Stimulated activated CD8-positive, alpha-beta memory T cell treated with anti-CD3 and anti-CD28 coated beads, Interleukin-7, amount 100 ng/mL, for 1 hour (primary cell): ENCODE results near the gene LHFPL2.
"Not testable (repeated sequence)": the region's sequence is repeated elsewhere in the genome, so short reads cannot be mapped to it uniquely, and the experiment has no call there.

Experiments
- DNase-seq, 2 donors: peaks; one replicate each; pipeline ENCODE4 v3.0.0-alpha.2; 2020; ENCODE audit warnings: low read depth in 2 of 2

LHFPL2 gene

GRCh38 chr5:78648359-78649210 lies at the start of gene LHFPL2:
LHFPL2 (minus strand) TSS chr5:78648772; CDS start chr5:78510213, 138,559 bp downstream.
- DNase-seq, result no peak

- DNase-seq, result no peak
These were observed 48.1 kb upstream of the LHFPL2 start for GRCh38 chr5:78696637-78697036.

- DNase-seq, result not testable (repeated sequence)
These were observed 47.5 kb upstream of the LHFPL2 start for GRCh38 chr5:78696052-78696451.

- no peak for DNase-seq
These were observed 44.8 kb upstream of the LHFPL2 start for GRCh38 chr5:78693339-78693738.

- DNase-seq, result no peak
These were observed 42.8 kb upstream of the LHFPL2 start for GRCh38 chr5:78691084-78691960.

- no peak for DNase-seq
These were observed 41.8 kb upstream of the LHFPL2 start for GRCh38 chr5:78690253-78690972.

GRCh38 chr5:78689540-78690252 lies 41.1 kb upstream of the LHFPL2 start:
- DNase-seq, result no peak

- not testable (repeated sequence) for DNase-seq
These were observed 38.9 kb upstream of the LHFPL2 start for GRCh38 chr5:78687514-78687913.

GRCh38 chr5:78683905-78684304 lies 35.3 kb upstream of the LHFPL2 start:
- DNase-seq, result not testable (repeated sequence)

GRCh38 chr5:78679905-78680304 lies 31.3 kb upstream of the LHFPL2 start:
- DNase-seq, result no peak

- no peak for DNase-seq
These were observed 29.5 kb upstream of the LHFPL2 start for GRCh38 chr5:78677777-78678668.

GRCh38 chr5:78675956-78676730 lies 27.6 kb upstream of the LHFPL2 start:
- DNase-seq, result no peak

GRCh38 chr5:78673827-78674226 lies 25.3 kb upstream of the LHFPL2 start:
- DNase-seq, result not testable (repeated sequence)

GRCh38 chr5:78672154-78672553 lies 23.6 kb upstream of the LHFPL2 start:
- no peak for DNase-seq

- no peak for DNase-seq
These were observed 23.0 kb upstream of the LHFPL2 start for GRCh38 chr5:78671609-78672008.

GRCh38 chr5:78670701-78671269 lies 22.2 kb upstream of the LHFPL2 start:
- DNase-seq, result no peak

GRCh38 chr5:78669331-78669730 lies 20.8 kb upstream of the LHFPL2 start:
- no peak for DNase-seq

- DNase-seq, result no peak
These were observed 19.0 kb upstream of the LHFPL2 start for GRCh38 chr5:78667461-78668103.

- not testable (repeated sequence) for DNase-seq
These were observed 18.4 kb upstream of the LHFPL2 start for GRCh38 chr5:78666975-78667374.
